Body of pancreas (tissue), 4 donors: ENCODE data around the gene KLF18. TPM values are rescaled to one million over a fixed set of nuclear protein-coding genes. Genes with fewer than 3 reads are reported as not detected.

Experiments used
- ATAC-seq: fragments of 150-250 bp; one replicate; pipeline ENCODE4 v1.9.1; 2016
- DNase-seq, 4 donors: peaks; one replicate each; pipeline ENCODE4 v3.0.0-alpha.2; 2019
- H3K27ac ChIP-seq, 4 donors: fragments of 200-600 bp; sonication (generic); 1 replicate in 3 of 4; 2 replicates in 1 of 4; pipeline versions ENCODE4 v1.5.1 to v1.6.1; 2016 to 2019; ENCODE audit warnings: mild to moderate bottlenecking in 1 of 4, mixed read lengths in 1 of 4, moderate library complexity in 1 of 4
- H3K27me3 ChIP-seq, 2 donors: fragments of 200-600 bp; sonication (generic); one replicate each; pipeline ENCODE4 v1.6.0; 2016; ENCODE audit warnings: mild to moderate bottlenecking in 1 of 2
- H3K36me3 ChIP-seq, 2 donors: fragments of 200-600 bp; sonication (generic); replicated peaks in 1 of 2; 2 replicates each; pipeline ENCODE4 v1.5.1; 2016; ENCODE audit warnings: low read depth in 2 of 2; ENCODE audit not compliant: insufficient read depth in 1 of 2
- H3K4me1 ChIP-seq: fragments of 200-600 bp; sonication (generic); one replicate; pipeline ENCODE4 v1.6.0; 2016
- H3K4me3 ChIP-seq, 2 donors: fragments of 200-600 bp; sonication (generic); 1 replicate in 1 of 2; 2 replicates in 1 of 2; pipeline ENCODE4 v1.5.1; 2016 to 2019
- H3K9me3 ChIP-seq, 3 donors: fragments of 200-600 bp; sonication (generic); 1 replicate in 2 of 3; 2 replicates in 1 of 3; pipeline ENCODE4 v1.5.1; 2016
- CTCF ChIP-seq, 7 experiments: fragments of 450-650 bp in 4 of 7; fragments of 200-600 bp in 3 of 7; sonication (generic) in 3 of 7; IDR thresholded peaks; one replicate each; pipeline ENCODE4 v1.5.1; 2016 to 2019; ENCODE audit warnings: antibody characterized with exemption in 7 of 7
- POLR2A ChIP-seq, 3 donors: fragments of 450-650 bp; IDR thresholded peaks; one replicate each; pipeline ENCODE4 v1.6.1; 2016; ENCODE audit warnings: antibody characterized with exemption in 3 of 3, mild to moderate bottlenecking in 2 of 3
- WGBS, 2 donors: methylation state at CpG; one replicate each; pipeline ENCODE4 v1.1.5; 2017; 5-methylcytosine and 5-hydroxymethylcytosine counted together
- intact Hi-C: fragments of 100-400 bp; cut with DNase I; formaldehyde crosslinking; loops from one replicate; pipeline ENCODE4 v1.15.1; 2023
- total RNA-seq, 2 donors: library from RNA; depleted of rRNA; stranded (reverse); fragments of >200 nt; gene quantifications; one replicate each; pipeline ENCODE4 v1.1.0, GENCODE V29; 2016

KLF18 gene
- total RNA-seq, result not detected

GRCh38 chr1:44141531-44141930, at the start of gene KLF18:
Gene KLF18 (minus strand): TSS chr1:44141631. CDS start chr1:44141631, 0 bp downstream.
- ATAC-seq (no peak), DNase-seq (no peak)
- Histone ChIP-seq H3K27me3 (no peaks in the 10 kb centered on the region), H3K9me3 (no peaks in the 10 kb centered on the region), H3K4me1 (no peaks in the 10 kb centered on the region), H3K27ac (no peak within 1 kb of the TSS), H3K36me3 (no peaks in the 10 kb centered on the region), H3K4me3 (no peak within 1 kb of the TSS)
- intact Hi-C loops, result no loop called here
- TF ChIP-seq POLR2A (IDR thresholded peaks at IDR 0.05) (no peak), CTCF (IDR thresholded peaks at IDR 0.05) (no peak)
- WGBS, 2 donors, result 83 to 100% methylated on average over 1 of the region's 1 CpG

DNA sequence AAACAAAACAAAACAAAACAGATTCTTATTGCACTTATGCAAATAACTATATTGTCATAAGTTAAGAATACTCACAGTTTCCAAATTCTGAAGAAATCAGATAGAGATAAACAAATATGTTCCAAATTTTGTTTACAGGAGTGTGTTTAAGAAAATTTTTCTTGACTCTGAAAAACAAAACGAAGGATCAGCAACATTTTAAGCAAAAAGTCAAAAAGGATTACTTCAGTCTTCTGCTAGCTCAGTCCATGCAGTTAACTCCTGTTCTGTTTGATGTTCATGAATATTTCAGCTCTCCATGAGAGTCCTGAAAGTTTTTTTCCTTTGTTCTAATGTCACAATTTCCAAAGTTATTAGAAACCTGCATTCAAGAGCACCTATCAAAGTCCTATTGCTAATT, 33.2 kb upstream of the KLF18 start:
- ATAC-seq, result no peak

GRCh38 chr1:44170281-44170823, 28.9 kb upstream of the KLF18 start:
- Histone ChIP-seq H3K27me3 (no peaks in the 10 kb centered on the region), H3K4me1 (no peaks in the 10 kb centered on the region), H3K4me3 (no peak overlapping the region), H3K9me3 (peaks cover 0 to 10% (median 0%) of the 10 kb centered on the region in 3 donors), H3K36me3 (no peaks in the 10 kb centered on the region), H3K27ac (no peak overlapping the region)
- intact Hi-C loops, result no loop called here
- ATAC-seq (no peak), DNase-seq (no peak)
- WGBS, 2 donors, result 92 to 94% methylated on average over 3 of the region's 3 CpGs
- TF ChIP-seq CTCF (IDR thresholded peaks at IDR 0.05), result no peak
- TF ChIP-seq POLR2A (IDR thresholded peaks at IDR 0.05), result no peak

More for the DNA sequence above, 33.2 kb upstream of the KLF18 start:
- intact Hi-C loops, result no loop called here
- H3K36me3 ChIP-seq, result no peaks in the 10 kb centered on the region
- no peak for DNase-seq
- H3K27me3 ChIP-seq, result no peaks in the 10 kb centered on the region
- H3K4me3 ChIP-seq, result no peak overlapping the region
- no peak for TF ChIP-seq CTCF (IDR thresholded peaks at IDR 0.05)
- TF ChIP-seq POLR2A (IDR thresholded peaks at IDR 0.05), result no peak
- H3K4me1 ChIP-seq, result no peaks in the 10 kb centered on the region
- H3K27ac ChIP-seq, result no peak overlapping the region
- H3K9me3 ChIP-seq, result peaks cover 0 to 10% (median 0%) of the 10 kb centered on the region in 3 donors
- WGBS, 2 donors, result 56 to 69% methylated on average over 1 of the region's 1 CpG

DNA sequence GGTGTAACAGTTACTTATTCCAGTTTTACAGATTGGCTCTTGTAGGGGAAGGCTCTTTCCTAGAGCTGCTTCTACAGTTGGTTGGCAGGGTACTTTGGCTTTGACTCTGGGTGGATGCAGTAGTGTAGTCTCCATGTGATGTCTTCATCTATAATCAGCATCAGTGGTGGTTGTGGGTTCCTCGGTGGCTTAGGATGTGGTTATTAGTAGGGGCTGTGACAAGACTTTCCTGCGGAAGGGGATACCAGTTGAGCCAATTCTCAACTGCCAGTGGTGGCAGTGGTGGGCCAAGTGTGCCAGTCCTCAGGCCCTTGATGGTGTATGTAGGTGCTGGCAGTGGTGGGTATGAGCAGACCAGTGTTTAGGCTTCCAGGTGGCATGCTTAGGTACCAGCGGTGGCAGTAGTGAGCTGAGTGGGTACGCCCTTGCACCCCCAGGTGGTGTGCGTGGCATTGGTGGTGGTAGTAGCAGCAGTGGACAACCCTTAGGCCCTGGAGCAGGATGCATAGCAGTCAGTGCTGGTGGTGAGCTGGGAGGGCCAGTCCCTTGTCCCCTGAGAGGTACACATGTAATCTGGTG, 27.2 kb upstream of the KLF18 start:
- DNase-seq, result no peak
- intact Hi-C loops, result no loop called here
- Histone ChIP-seq H3K27ac (no peak overlapping the region), H3K36me3 (no peaks in the 10 kb centered on the region), H3K27me3 (no peaks in the 10 kb centered on the region), H3K9me3 (no peaks in the 10 kb centered on the region), H3K4me3 (no peak overlapping the region), H3K4me1 (no peaks in the 10 kb centered on the region)
- ATAC-seq, result no peak
- no peak for TF ChIP-seq CTCF (IDR thresholded peaks at IDR 0.05)
- TF ChIP-seq POLR2A (IDR thresholded peaks at IDR 0.05), result no peak
- WGBS, 2 donors, result 79 to 81% methylated on average over 2 to 5 of the region's 5 CpGs

GRCh38 chr1:44161546-44161945, 20.1 kb upstream of the KLF18 start:
- TF ChIP-seq CTCF (IDR thresholded peaks at IDR 0.05) (no peak), POLR2A (IDR thresholded peaks at IDR 0.05) (no peak)
- ATAC-seq, result no peak
- intact Hi-C loops, result no loop called here

More at GRCh38 chr1:44161546-44161945, 20.1 kb upstream of the KLF18 start:
- H3K27ac ChIP-seq, result no peak overlapping the region
- no peaks in the 10 kb centered on the region for H3K4me1 ChIP-seq
- H3K36me3 ChIP-seq, result no peaks in the 10 kb centered on the region
- no peaks in the 10 kb centered on the region for H3K27me3 ChIP-seq
- H3K9me3 ChIP-seq, result no peaks in the 10 kb centered on the region
- no peak for DNase-seq
- no peak overlapping the region for H3K4me3 ChIP-seq
